LNCAP (cell line): ENCODE results near the gene XPNPEP1.

Source experiments
- TF ChIP-seq, protein P1 (sequence below): fragments of 450-650 bp; IDR thresholded peaks from 2 replicates; pipeline ENCODE4 v1.5.1; 2017; ENCODE audit warnings: mild to moderate bottlenecking

XPNPEP1 gene

DNA sequence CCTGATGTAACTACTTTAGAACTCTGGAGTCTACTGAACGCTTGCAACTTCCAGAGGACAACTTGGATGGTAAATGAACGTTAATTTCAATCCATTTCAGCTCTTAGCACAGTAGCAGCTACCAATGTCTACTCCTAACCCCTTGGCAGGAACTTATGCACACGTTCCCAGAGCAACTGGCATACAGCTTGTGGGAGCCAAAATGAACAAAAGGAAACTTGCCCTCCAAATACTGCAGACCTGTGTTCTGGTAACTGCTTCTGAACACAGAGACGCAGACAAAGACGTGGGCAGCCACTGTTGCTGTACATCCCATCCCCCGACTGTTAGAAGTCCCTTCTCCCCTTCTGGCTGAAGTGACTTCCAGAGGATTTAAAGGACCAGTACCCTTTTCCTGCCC is 61.3 kb downstream of the XPNPEP1 start:
- TF ChIP-seq, protein P1, sequence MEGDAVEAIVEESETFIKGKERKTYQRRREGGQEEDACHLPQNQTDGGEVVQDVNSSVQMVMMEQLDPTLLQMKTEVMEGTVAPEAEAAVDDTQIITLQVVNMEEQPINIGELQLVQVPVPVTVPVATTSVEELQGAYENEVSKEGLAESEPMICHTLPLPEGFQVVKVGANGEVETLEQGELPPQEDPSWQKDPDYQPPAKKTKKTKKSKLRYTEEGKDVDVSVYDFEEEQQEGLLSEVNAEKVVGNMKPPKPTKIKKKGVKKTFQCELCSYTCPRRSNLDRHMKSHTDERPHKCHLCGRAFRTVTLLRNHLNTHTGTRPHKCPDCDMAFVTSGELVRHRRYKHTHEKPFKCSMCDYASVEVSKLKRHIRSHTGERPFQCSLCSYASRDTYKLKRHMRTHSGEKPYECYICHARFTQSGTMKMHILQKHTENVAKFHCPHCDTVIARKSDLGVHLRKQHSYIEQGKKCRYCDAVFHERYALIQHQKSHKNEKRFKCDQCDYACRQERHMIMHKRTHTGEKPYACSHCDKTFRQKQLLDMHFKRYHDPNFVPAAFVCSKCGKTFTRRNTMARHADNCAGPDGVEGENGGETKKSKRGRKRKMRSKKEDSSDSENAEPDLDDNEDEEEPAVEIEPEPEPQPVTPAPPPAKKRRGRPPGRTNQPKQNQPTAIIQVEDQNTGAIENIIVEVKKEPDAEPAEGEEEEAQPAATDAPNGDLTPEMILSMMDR: no peak

DNA sequence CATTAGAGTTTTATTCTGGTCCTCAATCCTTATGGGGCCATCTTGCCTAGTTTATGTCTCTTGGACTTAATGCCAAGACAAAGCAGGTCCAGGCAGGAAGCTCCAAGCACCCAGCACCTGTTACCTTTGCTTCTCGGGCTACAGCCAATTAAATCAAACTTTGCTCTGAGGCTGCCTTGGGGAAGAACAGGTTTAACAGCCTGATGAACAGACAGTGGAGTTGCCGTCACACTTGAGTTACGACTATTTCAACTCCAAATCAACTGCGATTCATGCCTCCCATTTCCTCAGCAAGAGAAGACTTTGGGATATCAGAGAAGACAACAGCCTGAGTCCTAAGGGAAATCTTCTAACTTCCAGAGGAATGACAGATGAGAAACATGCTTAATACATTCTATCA is 62.2 kb downstream of the XPNPEP1 start:
- TF ChIP-seq, protein P1: no peak

DNA sequence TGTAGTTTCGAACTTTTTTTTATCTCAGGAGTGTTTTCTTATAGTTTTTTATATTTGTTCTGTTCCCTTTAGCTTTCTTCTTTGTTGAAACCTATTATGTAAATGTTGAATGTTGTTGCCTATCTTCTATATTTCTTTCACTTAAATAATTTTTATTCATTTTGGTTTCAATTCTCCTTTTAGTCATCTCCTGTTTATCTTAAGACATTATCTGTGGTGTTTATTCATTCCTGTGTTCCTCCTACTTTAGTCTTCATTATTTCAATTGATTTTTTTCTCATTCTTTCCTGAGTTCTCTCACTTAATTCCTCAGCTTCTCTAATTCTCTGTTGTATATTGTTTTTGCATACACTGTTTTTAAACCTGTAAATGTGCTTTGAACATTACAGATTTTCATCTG is 64.1 kb downstream of the XPNPEP1 start:
- TF ChIP-seq, protein P1: no peak

DNA sequence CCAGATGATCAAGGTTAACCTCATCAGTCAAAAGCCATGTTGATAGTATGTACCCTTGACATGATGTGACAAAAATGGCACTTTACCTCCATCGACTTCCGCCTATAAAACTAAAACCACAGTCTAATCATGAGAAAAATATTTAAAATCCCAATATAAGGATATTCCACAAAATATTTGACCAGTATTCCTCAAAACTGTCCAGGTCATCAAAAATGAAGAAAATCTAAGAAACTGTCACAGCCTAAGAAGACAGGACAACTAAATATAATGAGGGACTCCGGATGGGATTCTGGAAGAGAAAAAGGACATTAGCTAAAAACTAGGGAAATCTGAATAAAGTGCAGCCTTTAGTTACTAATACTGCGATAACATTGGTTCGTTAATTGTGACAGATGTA is 67.6 kb downstream of the XPNPEP1 start:
- TF ChIP-seq, protein P1: no peak

DNA sequence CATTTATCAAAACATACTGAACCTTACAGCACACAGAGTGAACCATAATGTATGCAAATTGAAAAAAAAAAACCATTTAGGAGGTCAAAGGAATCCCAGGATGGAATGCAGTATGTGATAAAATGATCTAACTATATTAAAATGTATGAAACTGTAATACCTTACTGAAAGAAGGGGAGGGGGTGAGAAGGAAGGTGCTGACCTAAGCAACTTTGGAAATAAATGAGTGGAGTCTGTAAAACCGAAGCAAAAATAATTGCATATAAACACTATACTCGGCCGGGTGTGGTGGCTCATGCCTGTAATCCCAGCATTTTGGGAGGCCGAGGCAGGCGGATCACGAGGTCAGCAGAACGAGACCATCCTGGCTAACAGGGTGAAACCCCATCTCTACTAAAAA is 69.4 kb downstream of the XPNPEP1 start:
- TF ChIP-seq, protein P1: no peak

DNA sequence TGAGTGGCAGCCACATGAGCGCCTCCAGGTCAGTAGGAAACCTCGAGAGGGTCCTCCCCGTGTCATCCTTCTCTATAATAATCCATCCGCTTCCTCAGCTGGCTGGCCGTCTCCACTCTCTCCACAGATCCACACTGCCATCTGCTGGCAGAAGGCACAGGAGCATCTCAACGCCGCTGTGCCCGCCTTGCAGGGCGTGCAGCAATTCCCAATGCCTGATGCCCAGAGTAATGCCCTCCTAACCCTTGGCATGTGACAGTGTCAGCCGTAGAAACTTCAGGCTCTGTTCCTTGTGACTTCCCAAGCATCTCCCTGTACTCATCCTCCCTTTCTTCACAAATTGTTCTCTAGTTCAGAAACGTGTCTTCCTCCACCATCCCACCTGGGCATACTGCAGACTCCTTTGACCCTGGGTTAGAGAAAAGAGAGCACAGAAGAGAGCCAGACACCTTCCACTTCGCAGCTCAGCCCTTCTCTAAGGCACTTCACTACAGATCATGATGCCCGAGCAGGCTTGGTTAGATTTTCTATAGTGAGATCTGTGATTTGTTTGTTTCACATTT is 70.8 kb downstream of the XPNPEP1 start:
- TF ChIP-seq, protein P1: peak; percentile 96

DNA sequence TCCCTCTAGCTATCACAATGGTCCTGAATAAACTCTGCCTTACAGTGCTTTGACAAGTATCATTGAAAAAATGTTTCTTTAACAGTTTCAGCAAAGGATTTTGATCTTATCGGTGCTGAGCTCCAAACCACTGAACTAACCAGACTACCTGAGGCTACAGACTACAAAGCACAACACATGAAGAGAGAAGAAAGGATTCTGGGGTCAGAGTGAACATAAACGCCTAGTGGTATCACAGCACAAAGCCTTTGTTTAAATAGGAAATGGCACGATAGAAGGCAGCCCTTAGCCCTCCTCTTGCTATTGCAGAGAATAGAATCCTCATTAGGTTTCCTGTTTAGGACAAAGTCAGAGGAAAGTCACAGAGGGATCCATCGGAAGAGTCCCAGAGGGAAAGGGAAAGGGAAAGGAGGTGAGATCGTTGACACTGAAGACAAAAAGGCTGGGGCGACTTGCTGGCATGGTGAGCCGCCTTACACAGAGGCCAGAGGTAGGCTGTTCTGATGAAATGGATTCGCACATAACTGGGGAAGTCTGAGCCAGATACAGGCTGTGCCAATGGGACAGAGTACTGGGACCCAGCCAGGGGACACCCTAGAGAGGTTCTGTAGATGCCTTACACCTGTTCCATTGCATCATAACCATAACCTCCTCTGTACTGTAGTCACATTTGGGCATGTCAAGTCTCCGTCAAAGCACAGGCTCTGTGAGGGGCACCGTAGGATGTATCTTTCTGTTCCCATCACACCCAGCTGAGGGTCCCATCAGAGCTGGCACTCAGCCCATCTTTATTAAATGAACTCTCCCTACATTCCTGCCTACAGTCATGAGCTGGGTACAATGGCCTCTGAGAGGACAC is 71.5 kb downstream of the XPNPEP1 start:
- TF ChIP-seq, protein P1: no peak
